Measurements from ENCODE around the gene NEK8.

NEK8 gene

GRCh38 chr17:28744972-28745785, 16.6 kb downstream of the NEK8 start:
- DNase-seq, result peak; percentile 54

- no peak for DNase-seq
Observed at GRCh38 chr17:28745786-28746411, 17.3 kb downstream of the NEK8 start.

DNA sequence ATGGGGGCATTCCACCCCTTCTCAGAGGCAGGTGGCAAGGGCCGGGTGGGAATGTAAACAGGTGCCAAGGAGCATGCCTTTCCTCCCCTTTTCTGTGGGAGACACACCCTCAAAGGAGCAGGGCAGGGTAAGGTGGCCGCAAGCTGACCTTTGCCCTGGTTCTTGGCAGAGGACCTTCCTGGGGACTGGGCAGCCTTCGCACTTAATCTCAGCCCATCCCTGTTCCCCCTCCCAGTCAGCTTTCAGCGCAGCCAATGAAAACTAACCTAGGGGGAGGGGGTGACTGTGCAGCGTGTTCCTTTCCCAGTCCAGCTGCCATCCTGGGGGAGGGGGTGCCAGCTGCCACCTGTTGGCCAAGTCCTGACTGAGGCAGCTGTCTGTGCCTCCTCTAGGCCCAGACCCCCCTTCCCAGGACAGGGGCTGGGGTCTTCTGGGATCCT, 18.0 kb downstream of the NEK8 start:
- DNase-seq, result no peak

DNA sequence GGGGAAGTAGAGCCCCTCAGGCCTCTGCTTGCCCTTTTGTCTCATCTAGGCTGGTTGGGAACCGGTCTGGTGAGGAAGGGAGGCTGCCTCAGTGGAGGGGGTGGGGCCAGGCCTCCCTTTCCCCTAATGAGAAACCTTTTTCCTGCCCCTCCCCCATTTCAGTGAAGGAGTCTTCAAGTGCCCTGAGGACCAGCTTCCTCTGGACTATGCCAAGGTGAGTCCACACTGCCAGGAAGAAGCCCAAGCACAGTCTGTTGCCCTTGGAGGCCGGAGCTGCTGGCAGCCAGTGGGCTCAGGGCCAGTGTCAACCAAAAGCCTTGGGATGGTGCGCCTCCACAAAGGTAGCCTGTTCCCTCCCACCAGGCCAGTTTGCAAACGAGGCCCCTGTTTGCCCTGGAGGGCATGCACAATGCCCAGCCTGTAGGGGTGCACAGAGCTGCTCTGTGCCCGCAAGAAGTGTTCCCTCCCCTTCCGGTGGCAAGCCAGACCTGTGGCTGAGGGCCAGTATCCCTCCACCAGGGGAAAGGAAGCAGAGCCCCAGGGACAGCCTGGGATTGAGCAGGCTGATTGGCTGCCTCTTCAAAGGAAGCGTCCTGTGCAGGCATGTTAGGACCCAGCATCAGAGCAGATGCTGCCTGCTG, 18.6 kb downstream of the NEK8 start:
- DNase-seq, result no peak

GRCh38 chr17:28747801-28748750, 19.5 kb downstream of the NEK8 start:
- DNase-seq, result no peak

- DNase-seq, result no peak
Observed at GRCh38 chr17:28748852-28749515, 20.4 kb downstream of the NEK8 start.

GRCh38 chr17:28749516-28750177, 21.1 kb downstream of the NEK8 start:
- DNase-seq, result no peak

GRCh38 chr17:28750178-28751047, 21.8 kb downstream of the NEK8 start:
- DNase-seq, result peak; percentile 90

DNA sequence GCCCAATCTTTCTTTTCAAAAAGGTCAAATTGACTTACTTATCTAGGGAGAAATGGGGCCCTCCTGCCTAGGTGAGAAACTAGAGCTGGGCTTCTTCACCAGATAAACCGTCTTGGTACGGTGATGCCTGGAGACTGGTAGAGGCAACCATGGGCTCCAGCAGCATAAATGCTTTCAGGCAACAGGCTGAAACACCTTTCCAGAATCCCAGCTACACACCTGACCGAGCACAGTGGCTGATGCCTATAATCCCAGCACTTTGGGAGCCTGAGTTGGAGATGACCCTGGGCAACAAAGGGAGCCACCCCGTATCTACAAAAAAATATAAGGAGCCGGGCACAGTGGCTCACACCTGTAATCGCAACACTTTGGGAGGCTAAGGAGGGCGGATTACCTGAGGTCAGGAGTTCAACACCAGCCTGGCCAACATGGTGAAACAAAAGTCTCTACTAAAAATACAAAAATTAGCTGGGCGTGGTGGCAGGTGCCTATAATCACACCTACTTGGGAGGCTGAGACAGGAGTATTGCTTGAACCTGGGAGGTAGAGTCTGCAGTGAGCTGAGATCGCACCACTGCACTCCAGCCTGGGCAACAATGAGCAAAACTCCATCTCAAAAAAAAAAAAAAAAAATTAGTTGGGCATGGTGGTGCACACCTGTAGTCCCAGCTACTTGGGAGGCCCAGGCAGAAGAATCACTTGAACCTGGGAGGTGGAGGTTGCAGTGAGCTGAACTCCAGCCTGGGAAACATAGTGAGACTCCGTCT, 23.2 kb downstream of the NEK8 start:
- DNase-seq, result no peak

GRCh38 chr17:28755486-28755885, 26.9 kb downstream of the NEK8 start:
- no peak for DNase-seq

- DNase-seq, result no peak
Observed at GRCh38 chr17:28756049-28756804, 27.6 kb downstream of the NEK8 start.

DNA sequence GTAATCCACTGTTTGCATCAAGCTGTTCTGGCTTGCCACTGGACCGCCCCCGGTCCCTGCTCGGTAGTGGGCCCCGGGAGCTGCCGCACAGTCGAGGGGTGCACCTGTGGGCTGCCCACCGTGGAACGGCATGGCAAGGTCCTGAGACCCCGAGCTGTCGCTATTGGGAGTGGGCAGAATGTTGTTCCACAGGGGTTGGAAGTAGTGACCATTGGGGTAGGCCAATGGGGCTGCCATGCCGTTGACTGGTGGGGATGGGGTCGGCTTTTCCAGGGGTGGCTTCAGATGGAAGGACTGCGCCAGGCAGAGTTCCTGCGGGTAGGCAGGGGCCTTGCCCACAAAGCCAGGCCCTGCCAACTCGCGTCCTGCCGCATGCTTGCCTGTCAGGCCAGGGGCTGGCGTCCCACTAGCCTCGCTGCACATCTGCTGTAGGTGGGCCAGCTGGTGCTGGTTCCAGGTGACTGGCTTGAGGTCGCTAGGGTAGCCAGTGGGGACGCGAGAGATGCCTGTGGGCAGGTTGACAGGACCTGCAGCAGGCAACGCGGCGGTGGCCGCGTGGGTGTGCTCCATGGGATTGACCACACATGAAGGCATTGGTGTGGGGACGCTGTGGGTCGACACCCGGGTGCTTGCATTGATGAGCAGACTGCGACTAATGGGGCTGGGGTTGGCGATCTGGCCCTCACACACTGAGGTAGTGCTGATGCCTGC, 30.0 kb downstream of the NEK8 start:
- DNase-seq, result no peak

DNA sequence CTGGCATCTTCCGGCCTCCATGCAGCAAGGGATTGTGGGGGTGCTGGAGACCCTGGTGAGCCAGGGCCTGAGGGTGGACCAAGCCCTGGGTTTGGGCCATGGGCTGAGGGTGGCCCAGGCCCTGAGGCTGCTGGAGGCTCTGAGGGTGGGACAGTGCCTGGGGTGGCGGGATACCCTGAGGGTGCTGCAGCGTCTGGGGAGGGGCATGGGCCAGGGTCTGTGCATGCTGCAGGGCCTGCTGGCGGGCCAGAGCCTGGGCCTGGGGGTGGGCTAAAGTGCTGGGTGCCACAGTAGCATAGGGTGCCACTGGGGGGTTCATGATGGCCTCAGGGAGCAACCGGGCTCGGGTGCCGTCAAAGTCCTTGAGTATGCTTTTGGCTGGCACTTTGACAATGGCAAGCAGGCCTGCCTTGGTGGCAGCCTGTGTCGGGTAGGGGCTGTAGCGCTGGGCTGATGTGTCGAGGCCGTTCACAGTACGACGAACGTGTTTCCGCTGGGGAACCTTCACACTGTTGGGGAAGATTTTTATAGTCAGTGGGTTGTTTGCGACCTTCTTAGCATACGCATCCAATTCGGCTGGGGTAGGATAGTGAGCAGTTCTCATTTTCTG, 30.8 kb downstream of the NEK8 start:
- DNase-seq, result no peak

DNA sequence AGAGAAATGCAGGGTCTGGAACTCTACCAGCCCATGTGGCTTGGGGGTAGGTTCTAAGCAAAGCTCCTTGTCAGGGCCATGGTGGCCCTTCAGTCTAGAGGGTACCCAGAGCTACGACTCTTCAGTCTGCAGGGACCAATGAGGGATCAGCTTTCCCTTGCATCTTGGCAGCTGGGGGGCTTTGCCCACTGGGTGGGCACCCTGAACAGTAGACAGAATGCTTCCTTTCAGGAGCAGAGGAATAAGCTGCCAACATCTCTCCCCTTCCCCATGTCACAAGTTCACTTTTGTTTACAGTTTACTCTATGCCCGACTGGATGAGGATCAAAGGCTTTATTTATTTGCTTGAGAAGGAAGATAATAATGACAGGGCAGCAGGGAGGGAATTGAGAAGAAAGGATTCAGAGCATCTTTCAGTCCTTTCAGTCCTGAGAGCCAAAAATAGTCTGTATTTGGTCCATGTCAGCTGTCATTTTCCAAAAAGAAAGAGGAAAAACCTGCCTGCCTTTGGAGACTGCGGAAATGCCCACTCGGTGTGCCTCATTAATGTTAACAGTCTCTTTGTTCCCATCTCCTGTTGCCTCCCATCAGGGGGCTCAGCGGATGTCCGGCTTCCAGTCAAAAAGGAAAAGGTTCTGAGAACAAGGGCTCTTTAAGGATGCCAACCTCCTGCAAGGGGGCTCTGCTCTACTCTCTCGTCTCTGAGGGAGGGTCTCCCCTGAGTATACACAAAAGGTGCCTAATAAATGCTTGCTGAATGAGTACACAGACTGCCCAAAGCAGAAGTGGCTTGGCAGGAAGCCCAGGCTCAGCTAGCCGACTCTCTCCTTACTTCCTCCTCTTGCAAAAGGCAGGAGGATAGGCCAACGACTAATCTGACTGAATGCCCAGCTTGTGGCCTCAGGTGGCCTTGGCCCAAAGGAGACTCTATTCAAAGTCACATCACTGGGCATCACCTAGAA, 32.3 kb downstream of the NEK8 start:
- DNase-seq, result peak; percentile 27

DNA sequence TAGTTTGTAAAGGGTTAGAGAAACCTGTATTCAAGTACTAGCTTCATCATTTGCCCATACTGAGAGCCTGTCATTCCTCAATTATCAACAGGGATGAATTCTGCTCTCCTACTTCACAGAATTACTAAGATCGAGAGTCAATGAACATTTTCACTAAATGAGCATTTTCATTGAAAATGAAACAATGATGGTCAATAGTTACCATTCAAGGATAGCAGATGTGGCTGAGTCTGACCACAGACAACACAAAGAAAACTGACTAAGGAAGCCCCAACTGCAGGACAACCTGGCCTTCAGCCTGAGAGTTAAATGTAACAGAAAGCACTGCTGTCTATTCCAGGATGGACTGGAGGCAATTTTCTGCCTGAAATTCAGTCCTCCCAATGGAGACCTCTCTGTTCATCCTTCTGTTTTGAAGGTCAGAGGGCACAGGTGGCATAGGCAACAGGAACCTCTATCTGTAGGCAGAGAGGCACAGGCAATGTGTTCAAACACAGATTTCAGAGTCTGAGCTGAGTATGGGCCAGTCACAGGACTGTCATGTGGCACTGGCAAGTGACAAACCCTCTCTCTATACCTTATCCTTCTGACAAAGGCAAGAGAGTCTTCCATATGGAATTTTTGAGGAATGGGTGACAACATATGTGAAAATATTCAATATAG, 34.7 kb downstream of the NEK8 start:
- DNase-seq, result no peak

- DNase-seq, result peak; percentile 77
Observed at GRCh38 chr17:28763804-28764266, 35.2 kb downstream of the NEK8 start.

Data from fibroblast of skin of scalp (primary cell).